GM18505 (cell line): ENCODE results near the gene ZNF451.

Source experiments
- ATAC-seq: cut with Tn5 transposase; IDR thresholded peaks from one replicate; pipeline ENCODE4 v1.9.1; 2021; ENCODE audit not compliant: unreplicated experiment
- POLR2A ChIP-seq: IDR thresholded peaks from 4 replicates; pipeline ENCODE4 v1.6.1; 2011; ENCODE audit warnings: borderline replicate concordance; ENCODE audit not compliant: insufficient read depth, insufficient read length; ENCODE audit errors: extremely low read depth

The ZNF451 gene

DNA sequence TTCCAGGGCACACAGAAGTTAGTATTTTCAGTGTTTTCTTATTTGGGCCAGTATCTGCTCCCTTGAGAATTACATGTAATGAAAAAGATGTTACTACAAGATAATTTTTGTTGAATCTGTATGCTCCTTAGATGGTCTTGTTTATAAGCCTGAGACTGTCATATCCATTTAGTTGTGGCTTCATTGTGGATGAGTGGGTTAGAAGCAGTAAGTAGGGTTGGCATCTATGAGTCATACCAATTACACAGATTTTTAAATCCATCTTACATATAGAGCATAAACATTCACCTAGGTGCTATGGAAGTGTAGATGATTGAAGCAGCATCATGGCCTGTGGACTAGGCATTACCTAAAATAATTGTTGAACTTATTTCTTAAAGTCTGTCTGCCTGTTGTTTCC, 68.7 kb downstream of the ZNF451 start:
- no peak for ATAC-seq
- TF ChIP-seq POLR2A: no peak

DNA sequence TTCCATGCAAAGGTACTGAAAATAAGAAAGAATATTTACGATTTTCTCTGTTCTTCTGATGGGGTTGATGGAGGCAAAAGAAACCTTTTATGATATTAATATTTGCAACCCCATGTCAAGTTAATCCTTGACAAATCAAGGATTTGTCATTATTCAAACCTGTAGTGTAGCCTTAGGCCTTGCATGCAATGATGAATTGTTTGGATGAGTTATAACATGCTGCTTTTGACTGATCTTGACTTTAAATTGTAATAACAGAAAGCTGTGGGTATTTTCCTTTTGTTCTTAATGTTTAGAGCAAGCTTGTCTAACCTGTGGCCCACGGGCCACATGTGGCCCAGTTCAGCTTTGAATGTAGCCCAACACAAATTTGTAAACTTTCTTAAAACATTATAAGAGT, 69.1 kb downstream of the ZNF451 start:
- no peak for ATAC-seq
- no peak for TF ChIP-seq POLR2A

- no peak for ATAC-seq
- TF ChIP-seq POLR2A: no peak
Measured at GRCh38 chr6:57162028-57162427, 72.0 kb downstream of the ZNF451 start.

GRCh38 chr6:57162516-57162915, 72.5 kb downstream of the ZNF451 start:
- no peak for TF ChIP-seq POLR2A
- ATAC-seq: no peak

DNA sequence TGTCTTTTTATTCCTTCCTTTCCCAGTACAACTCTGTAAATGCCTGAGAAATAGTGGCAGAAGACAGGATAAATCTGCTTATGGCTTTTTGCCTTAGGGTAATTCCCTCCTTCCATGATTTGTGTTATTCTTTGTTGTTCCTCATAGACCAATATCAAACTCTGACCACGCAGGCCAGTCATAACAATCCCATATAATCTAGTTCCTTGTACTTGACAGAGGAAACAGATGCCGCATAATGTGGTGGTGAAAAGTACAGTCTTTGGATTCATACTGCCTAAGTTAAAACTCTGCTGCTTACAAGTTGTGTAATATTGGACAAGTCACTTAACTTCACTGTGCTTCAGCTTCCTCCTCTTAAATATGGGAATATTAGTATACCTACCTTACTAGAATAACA, 74.0 kb downstream of the ZNF451 start:
- no peak for TF ChIP-seq POLR2A
- no peak for ATAC-seq

GRCh38 chr6:57165080-57165479, 75.1 kb downstream of the ZNF451 start:
- no peak for ATAC-seq
- TF ChIP-seq POLR2A: no peak

GRCh38 chr6:57172136-57173055, 82.4 kb downstream of the ZNF451 start, which contains the start of gene BAG2:
BAG2 (plus strand) TSS chr6:57172326; CDS start chr6:57172698, 372 bp downstream.
- TF ChIP-seq POLR2A: peak; percentile 94
- ATAC-seq: peak; percentile 88

DNA sequence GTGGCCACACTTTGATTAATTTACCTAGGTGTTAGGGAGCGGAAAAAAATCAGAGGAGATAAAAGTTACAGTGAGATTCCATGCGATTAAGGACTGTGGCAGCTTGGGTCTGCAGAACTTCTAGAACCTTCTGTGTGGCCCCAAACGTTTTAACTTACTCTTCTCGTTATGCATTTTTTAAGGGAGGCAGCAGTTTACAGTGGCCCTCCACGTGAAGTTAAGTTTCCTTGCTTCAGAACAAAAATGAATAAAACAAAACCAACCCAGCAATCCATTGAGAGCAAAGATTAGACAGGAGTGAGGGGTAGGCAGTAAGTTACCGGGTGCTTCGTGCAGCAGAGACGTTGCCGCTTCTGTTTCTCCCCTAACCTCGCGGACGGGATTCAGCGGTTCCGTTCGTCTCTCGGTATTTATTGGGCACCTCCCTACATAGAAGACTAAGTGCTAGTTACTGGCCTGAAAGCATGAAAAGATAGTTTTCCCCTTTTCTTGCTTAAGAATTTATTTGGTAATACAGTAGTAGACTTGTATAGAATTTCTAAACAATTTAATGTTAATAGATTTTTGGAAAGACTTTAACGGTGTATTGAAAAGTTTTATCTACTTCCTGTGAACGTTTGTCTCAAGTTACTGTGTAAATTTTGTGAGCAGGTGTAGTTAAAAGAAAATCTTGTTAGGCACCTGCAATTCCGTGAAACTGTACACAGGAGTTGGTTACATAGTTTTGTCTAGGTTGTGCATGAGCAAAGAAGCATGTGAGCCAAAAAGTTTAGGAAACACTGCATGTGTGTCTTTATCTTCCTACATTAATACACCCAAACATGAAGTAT, 83.3 kb downstream of the ZNF451 start:
- TF ChIP-seq POLR2A: no peak
- no peak for ATAC-seq

DNA sequence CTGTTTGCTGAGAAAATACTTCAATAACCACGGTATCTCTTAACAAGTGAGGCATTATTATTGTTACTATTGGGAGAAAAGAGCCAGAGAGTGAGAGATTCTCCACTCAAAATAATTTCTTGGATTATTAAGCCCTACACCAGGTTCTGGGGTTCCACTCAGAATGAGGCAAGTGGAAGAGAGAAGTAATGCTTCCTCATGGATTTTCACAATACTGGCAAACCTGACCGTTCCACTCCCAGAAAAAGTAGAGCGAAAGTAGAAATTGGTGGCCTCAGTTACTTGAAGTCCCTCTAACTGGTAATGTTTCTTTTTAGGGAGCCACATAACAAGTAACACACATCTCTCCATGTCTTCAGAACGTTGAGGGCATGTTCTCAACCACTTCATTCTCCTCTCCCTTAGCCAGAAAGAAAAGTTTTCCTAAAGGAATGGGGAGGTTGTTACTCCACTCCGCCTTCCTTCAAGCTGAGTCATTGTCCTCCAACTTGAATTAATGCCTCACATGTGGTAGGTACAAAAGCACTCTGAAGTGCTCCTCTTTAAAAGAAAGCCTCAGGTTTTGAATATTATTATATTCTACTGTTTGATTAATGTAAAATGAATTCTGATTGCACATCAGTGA, 84.0 kb downstream of the ZNF451 start:
- no peak for TF ChIP-seq POLR2A
- ATAC-seq: no peak

- ATAC-seq: no peak
- no peak for TF ChIP-seq POLR2A
Measured at GRCh38 chr6:57174511-57174907, 84.5 kb downstream of the ZNF451 start.

GRCh38 chr6:57177545-57178265, 87.7 kb downstream of the ZNF451 start:
- no peak for TF ChIP-seq POLR2A
- no peak for ATAC-seq

DNA sequence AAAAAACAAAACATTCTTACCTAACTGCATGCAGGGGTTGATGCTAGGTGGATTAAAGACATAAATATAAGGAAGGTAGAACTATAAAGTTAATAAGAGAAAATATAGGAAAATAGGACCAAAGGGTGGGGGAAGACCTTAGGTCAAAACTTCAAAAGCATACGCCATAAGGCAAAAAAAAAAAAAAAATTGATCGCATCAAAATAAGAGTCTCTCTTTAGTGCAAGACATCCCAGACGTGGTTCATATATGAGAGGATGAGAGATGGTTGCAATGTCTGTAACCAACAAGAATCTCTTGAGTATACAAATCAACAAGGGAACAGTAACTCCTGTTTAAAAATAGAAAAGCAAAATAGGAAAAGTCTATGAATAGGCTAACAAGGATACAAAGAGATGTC, 90.6 kb downstream of the ZNF451 start:
- no peak for ATAC-seq

More for the DNA sequence above, 90.6 kb downstream of the ZNF451 start:
- TF ChIP-seq POLR2A: no peak
